HepG2 (cell line): ENCODE data around the gene NDUFS1. TPM values are rescaled to one million over a fixed set of nuclear protein-coding genes. Genes with fewer than 3 reads are reported as not detected.

ENCODE experiments used
- CEBPG ChIP-seq: IDR thresholded peaks from 2 replicates; pipeline ENCODE4 v1.6.1; 2016
- HMGA1 ChIP-seq: sonication (generic); formaldehyde crosslinking; conservative IDR thresholded peaks from 2 replicates; pipeline ENCODE4 v1.4.0; 2020; ENCODE audit warnings: missing genetic modification reagents
- ISX ChIP-seq: sonication (generic); formaldehyde crosslinking; conservative IDR thresholded peaks from 2 replicates; pipeline ENCODE4 v1.5.0; 2020; ENCODE audit warnings: missing genetic modification reagents
- KDM6A ChIP-seq: IDR thresholded peaks from 2 replicates; pipeline ENCODE4 v1.6.1; 2016; ENCODE audit warnings: low read depth
- NR2F1 ChIP-seq, 2 experiments: fragments of 450-650 bp in 1 of 2; formaldehyde crosslinking in 1 of 2; IDR thresholded peaks; 2 replicates each; pipeline versions ENCODE4 v1.5.0 to v1.6.1; 2016 to 2020; ENCODE audit warnings: mild to moderate bottlenecking in 1 of 2, missing compliant biosample characterization in 1 of 2, missing genetic modification reagents in 1 of 2, moderate library complexity in 1 of 2
- RBM22 ChIP-seq: fragments of 200-400 bp; formaldehyde crosslinking; optimal IDR thresholded peaks from 2 replicates; pipeline ENCODE3; 2017; ENCODE audit warnings: mild to moderate bottlenecking, low read length, moderate library complexity
- RXRB ChIP-seq: IDR thresholded peaks from 2 replicates; pipeline ENCODE4 v1.6.1; 2016; ENCODE audit warnings: borderline replicate concordance, missing genetic modification reagents, missing compliant biosample characterization
- SAP130 ChIP-seq: IDR thresholded peaks from 2 replicates; pipeline ENCODE4 v1.6.1; 2016; ENCODE audit warnings: low read depth
- SPEN ChIP-seq: sonication (generic); formaldehyde crosslinking; IDR thresholded peaks from 2 replicates; pipeline ENCODE4 v1.5.1; 2020; ENCODE audit warnings: low read depth, mild to moderate bottlenecking, missing genetic modification reagents
- YY1 ChIP-seq: IDR thresholded peaks from 2 replicates; pipeline ENCODE4 v1.6.1; 2011; ENCODE audit warnings: low read length, low read depth, moderate library complexity, mild to moderate bottlenecking; ENCODE audit not compliant: insufficient read depth, insufficient replicate concordance
- ZNF232 ChIP-seq: sonication (generic); formaldehyde crosslinking; IDR thresholded peaks from 2 replicates; pipeline ENCODE4 v1.4.0; 2020; ENCODE audit warnings: missing genetic modification reagents, borderline replicate concordance
- ZNF275 ChIP-seq: sonication (generic); formaldehyde crosslinking; IDR thresholded peaks from 2 replicates; pipeline ENCODE4 v1.8.0; 2022; ENCODE audit warnings: missing genetic modification reagents, mild to moderate bottlenecking, inconsistent platforms, borderline replicate concordance
- ZNF280D ChIP-seq: sonication (generic); formaldehyde crosslinking; IDR thresholded peaks from 2 replicates; pipeline ENCODE4 v1.5.1; 2020; ENCODE audit warnings: mild to moderate bottlenecking, missing genetic modification reagents
- ZNF296 ChIP-seq: sonication (generic); formaldehyde crosslinking; conservative IDR thresholded peaks from 2 replicates; pipeline ENCODE4 v1.5.0; 2020; ENCODE audit warnings: mild to moderate bottlenecking, missing genetic modification reagents
- ZNF562 ChIP-seq: sonication (generic); formaldehyde crosslinking; IDR thresholded peaks from 2 replicates; pipeline ENCODE4 v1.8.0; 2022; ENCODE audit warnings: missing genetic modification reagents, borderline replicate concordance
- polyA plus RNA-seq, 8 experiments: library from polyadenylated mRNA; depleted of rRNA in 3 of 8; stranded (reverse) in 7 of 8; unstranded in 1 of 8; fragments of >200 nt; fragmentation: Illumina TruSeq in 4 of 8; extraction: Trizol in 4 of 8; gene quantifications; 2 replicates each; pipeline versions ENCODE4 v1.2.1 to v1.2.3, GENCODE V29; 2011 to 2016; ENCODE audit warnings: low read depth in 4 of 8, missing spikeins in 1 of 8, mixed read lengths in 1 of 8; ENCODE audit not compliant: insufficient read depth in 1 of 8
- total RNA-seq, 5 experiments: library from RNA; depleted of rRNA; stranded (reverse); fragments of >200 nt; fragmentation: Illumina TruSeq; extraction: Trizol; gene quantifications; 2 replicates each; pipeline ENCODE4 v1.2.3, GENCODE V29; 2016; ENCODE audit warnings: low read depth in 1 of 5
- TF ChIP-seq, protein P1 (sequence below): sonication (generic); formaldehyde crosslinking; IDR thresholded peaks from 2 replicates; pipeline ENCODE4 v1.5.0; 2020; ENCODE audit warnings: mild to moderate bottlenecking, low read depth, missing genetic modification reagents, borderline replicate concordance
- TF ChIP-seq, protein P2 (sequence below), 2 experiments: fragments of 450-650 bp in 1 of 2; sonication (generic) in 1 of 2; formaldehyde crosslinking in 1 of 2; IDR thresholded peaks; 2 replicates each; pipeline versions ENCODE4 v1.6.1 to v1.8.0; 2016 to 2022; ENCODE audit warnings: antibody characterized with exemption in 1 of 2, mild to moderate bottlenecking in 1 of 2, missing genetic modification reagents in 1 of 2

Gene NDUFS1
- total and polyA plus RNA-seq, 2 of the 13 experiments (the other 11 are each of a cell fraction or from before 2014, with no cell fraction given) = 139 to 242 TPM

DNA sequence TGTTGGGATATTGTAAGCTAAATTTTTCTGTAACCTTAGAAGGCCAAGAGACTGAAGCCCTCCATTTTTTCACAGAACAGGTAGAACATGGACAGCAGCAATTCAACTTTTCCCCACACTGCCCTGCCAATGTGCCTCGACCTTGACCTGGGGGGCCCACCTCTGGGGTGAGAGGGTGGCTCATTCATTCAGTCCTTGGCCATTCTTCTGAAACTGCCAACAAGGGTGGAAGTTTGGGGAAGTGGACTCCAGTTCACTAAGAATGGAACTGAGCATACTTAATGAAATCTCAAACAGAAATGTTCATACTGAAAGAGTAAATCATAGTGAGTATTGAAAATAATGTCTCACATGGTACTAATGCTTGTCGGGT, 1.5 kb upstream of the NDUFS1 start (continued):
- TF ChIP-seq ZNF280D (CRISPR knock-in tag) (peak; percentile 61; the same call in 1 of the 2 replicates), ZNF562 (CRISPR knock-in tag) (no peak), ZNF275 (no peak), CEBPG (0 out of 2 replicates have a peak, but pooled peaks have one; percentile 26), ZNF232 (CRISPR knock-in tag) (no peak; the same call in 1 of the 2 replicates), HMGA1 (CRISPR knock-in tag) (no peak), NR2F1 (CRISPR knock-in tag; IDR thresholded peaks at IDR 0.05) (peak; percentile 91 to 96), YY1 (peak; percentile 43), KDM6A (CRISPR knock-in tag) (peak; percentile 72), ZNF296 (no peak), SAP130 (CRISPR knock-in tag) (peak; percentile 81), RXRB (CRISPR knock-in tag) (peak; percentile 84), ISX (no peak), RBM22 (peak; percentile 75), SPEN (CRISPR knock-in tag) (no peak)
- TF ChIP-seq, protein P1, sequence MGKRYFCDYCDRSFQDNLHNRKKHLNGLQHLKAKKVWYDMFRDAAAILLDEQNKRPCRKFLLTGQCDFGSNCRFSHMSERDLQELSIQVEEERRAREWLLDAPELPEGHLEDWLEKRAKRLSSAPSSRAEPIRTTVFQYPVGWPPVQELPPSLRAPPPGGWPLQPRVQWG = no peak
- TF ChIP-seq, protein P2, sequence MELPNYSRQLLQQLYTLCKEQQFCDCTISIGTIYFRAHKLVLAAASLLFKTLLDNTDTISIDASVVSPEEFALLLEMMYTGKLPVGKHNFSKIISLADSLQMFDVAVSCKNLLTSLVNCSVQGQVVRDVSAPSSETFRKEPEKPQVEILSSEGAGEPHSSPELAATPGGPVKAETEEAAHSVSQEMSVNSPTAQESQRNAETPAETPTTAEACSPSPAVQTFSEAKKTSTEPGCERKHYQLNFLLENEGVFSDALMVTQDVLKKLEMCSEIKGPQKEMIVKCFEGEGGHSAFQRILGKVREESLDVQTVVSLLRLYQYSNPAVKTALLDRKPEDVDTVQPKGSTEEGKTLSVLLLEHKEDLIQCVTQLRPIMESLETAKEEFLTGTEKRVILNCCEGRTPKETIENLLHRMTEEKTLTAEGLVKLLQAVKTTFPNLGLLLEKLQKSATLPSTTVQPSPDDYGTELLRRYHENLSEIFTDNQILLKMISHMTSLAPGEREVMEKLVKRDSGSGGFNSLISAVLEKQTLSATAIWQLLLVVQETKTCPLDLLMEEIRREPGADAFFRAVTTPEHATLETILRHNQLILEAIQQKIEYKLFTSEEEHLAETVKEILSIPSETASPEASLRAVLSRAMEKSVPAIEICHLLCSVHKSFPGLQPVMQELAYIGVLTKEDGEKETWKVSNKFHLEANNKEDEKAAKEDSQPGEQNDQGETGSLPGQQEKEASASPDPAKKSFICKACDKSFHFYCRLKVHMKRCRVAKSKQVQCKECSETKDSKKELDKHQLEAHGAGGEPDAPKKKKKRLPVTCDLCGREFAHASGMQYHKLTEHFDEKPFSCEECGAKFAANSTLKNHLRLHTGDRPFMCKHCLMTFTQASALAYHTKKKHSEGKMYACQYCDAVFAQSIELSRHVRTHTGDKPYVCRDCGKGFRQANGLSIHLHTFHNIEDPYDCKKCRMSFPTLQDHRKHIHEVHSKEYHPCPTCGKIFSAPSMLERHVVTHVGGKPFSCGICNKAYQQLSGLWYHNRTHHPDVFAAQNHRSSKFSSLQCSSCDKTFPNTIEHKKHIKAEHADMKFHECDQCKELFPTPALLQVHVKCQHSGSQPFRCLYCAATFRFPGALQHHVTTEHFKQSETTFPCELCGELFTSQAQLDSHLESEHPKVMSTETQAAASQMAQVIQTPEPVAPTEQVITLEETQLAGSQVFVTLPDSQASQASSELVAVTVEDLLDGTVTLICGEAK (IDR thresholded peaks at IDR 0.05) = no peak
- TF ChIP-seq, protein P2 (CRISPR knock-in tag; IDR thresholded peaks at IDR 0.05) = no peak
